ENCODE measurements around the gene SHISAL2A.
A peak's percentile ranks its signal among the peaks of the same experiment; 100 is the strongest.

Gene SHISAL2A

GRCh38 chr1:52632732-52633290 lies at the start of gene SHISAL2A:
Gene SHISAL2A (plus strand): TSS chr1:52633168. CDS start chr1:52633494, 326 bp downstream.
- no peak for DNase-seq (ENCODE audit: low read depth)

GRCh38 chr1:52585474-52585873 lies 47.5 kb upstream of the SHISAL2A start:
- TF ChIP-seq CTCF (conservative IDR thresholded peaks at IDR 0.05; ENCODE audit: low read length) = no peak
- DNase-seq (ENCODE audit: low read depth) = peak; percentile 4

More at GRCh38 chr1:52632732-52633290, at the start of gene SHISAL2A:
- H3K4me3 ChIP-seq (ENCODE audit: low read length) = peak within 1 kb of the TSS; percentile 27
- TF ChIP-seq CTCF (conservative IDR thresholded peaks at IDR 0.05; ENCODE audit: low read length) = no peak

GRCh38 chr1:52588027-52588426 lies 44.9 kb upstream of the SHISAL2A start:
- DNase-seq (ENCODE audit: low read depth) = no peak
- H3K4me3 ChIP-seq (ENCODE audit: low read length) = no peak overlapping the region
- TF ChIP-seq CTCF (conservative IDR thresholded peaks at IDR 0.05; ENCODE audit: low read length) = no peak

More at GRCh38 chr1:52585474-52585873, 47.5 kb upstream of the SHISAL2A start:
- H3K4me3 ChIP-seq (ENCODE audit: low read length) = no peak overlapping the region

- H3K4me3 ChIP-seq (ENCODE audit: low read length) = no peak overlapping the region
- no peak for DNase-seq (ENCODE audit: low read depth)
- TF ChIP-seq CTCF (conservative IDR thresholded peaks at IDR 0.05; ENCODE audit: low read length) = no peak
These were observed 44.4 kb upstream of the SHISAL2A start for GRCh38 chr1:52588535-52588934.

GRCh38 chr1:52590266-52590665 lies 42.7 kb upstream of the SHISAL2A start:
- no peak for TF ChIP-seq CTCF (conservative IDR thresholded peaks at IDR 0.05; ENCODE audit: low read length)
- no peak overlapping the region for H3K4me3 ChIP-seq (ENCODE audit: low read length)
- no peak for DNase-seq (ENCODE audit: low read depth)

GRCh38 chr1:52592637-52593323 lies 40.2 kb upstream of the SHISAL2A start:
- no peak for TF ChIP-seq CTCF (conservative IDR thresholded peaks at IDR 0.05; ENCODE audit: low read length)
- no peak for DNase-seq (ENCODE audit: low read depth)
- H3K4me3 ChIP-seq (ENCODE audit: low read length) = no peak overlapping the region

GRCh38 chr1:52593495-52593894 lies 39.5 kb upstream of the SHISAL2A start:
- H3K4me3 ChIP-seq (ENCODE audit: low read length) = no peak overlapping the region
- DNase-seq (ENCODE audit: low read depth) = no peak
- no peak for TF ChIP-seq CTCF (conservative IDR thresholded peaks at IDR 0.05; ENCODE audit: low read length)
